Tibial nerve (tissue), 3 donors: ENCODE data around the gene GSTP1.

Experiments
- POLR2A ChIP-seq, 2 donors: fragments of 450-650 bp; IDR thresholded peaks; one replicate each; pipeline ENCODE4 v1.6.1; 2017; ENCODE audit warnings: antibody characterized with exemption in 2 of 2, mild to moderate bottlenecking in 2 of 2, moderate library complexity in 2 of 2
- TF ChIP-seq, protein P1 (sequence below), 5 experiments: fragments of 200-600 bp in 3 of 5; fragments of 450-650 bp in 2 of 5; sonication (generic) in 3 of 5; IDR thresholded peaks; one replicate each; pipeline ENCODE4 v1.5.1; 2016 to 2019; ENCODE audit warnings: antibody characterized with exemption in 5 of 5, mild to moderate bottlenecking in 3 of 5, moderate library complexity in 2 of 5

DNA sequence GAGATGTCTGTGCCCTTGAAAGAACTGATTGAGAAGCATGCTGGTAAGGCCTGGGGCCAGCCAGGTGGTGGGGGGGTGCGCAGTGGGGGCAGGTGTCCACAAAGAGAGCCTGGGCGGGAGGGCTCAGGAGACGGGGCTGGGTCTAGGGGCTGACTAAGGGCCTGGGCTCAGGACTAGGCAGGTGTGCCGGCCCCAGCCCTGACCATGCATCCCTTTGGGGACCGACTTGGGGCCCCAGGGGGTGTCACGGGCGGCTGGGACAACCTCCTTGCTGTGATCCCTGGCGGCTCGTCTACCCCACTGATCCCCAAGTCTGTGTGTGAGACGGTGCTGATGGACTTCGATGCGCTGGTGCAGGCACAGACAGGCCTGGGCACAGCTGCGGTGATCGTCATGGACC, 27.6 kb downstream of the GSTP1 start:
- TF ChIP-seq, protein P1, sequence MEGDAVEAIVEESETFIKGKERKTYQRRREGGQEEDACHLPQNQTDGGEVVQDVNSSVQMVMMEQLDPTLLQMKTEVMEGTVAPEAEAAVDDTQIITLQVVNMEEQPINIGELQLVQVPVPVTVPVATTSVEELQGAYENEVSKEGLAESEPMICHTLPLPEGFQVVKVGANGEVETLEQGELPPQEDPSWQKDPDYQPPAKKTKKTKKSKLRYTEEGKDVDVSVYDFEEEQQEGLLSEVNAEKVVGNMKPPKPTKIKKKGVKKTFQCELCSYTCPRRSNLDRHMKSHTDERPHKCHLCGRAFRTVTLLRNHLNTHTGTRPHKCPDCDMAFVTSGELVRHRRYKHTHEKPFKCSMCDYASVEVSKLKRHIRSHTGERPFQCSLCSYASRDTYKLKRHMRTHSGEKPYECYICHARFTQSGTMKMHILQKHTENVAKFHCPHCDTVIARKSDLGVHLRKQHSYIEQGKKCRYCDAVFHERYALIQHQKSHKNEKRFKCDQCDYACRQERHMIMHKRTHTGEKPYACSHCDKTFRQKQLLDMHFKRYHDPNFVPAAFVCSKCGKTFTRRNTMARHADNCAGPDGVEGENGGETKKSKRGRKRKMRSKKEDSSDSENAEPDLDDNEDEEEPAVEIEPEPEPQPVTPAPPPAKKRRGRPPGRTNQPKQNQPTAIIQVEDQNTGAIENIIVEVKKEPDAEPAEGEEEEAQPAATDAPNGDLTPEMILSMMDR (IDR thresholded peaks at IDR 0.05): no peak
- no peak for TF ChIP-seq POLR2A (IDR thresholded peaks at IDR 0.05)
